Stomach (tissue), 19 donors: ENCODE measurements around the gene TXLNG. TPM values are rescaled to one million over a fixed set of nuclear protein-coding genes. Genes with fewer than 3 reads are reported as not detected.

Experiments
- DNase-seq, 2 donors: peaks; one replicate each; pipeline versions ENCODE4 v3.0.0 to v3.0.0-alpha.2; 2013 to 2019
- H3K27ac ChIP-seq, 5 donors: fragments of 200-600 bp in 4 of 5; sonication (generic) in 4 of 5; one replicate each; pipeline ENCODE4 v1.5.1; 2013 to 2019; ENCODE audit warnings: mild to moderate bottlenecking in 1 of 5, moderate library complexity in 1 of 5
- H3K27me3 ChIP-seq, 3 donors: fragments of 200-600 bp; sonication (generic); one replicate each; pipeline ENCODE4 v1.5.1; 2017 to 2019; ENCODE audit warnings: mixed run types in 1 of 3
- H3K36me3 ChIP-seq, 4 donors: fragments of 200-600 bp; sonication (generic); 1 replicate in 3 of 4; 2 replicates in 1 of 4; pipeline ENCODE4 v1.5.1; 2016 to 2019
- H3K4me1 ChIP-seq, 4 donors: fragments of 200-600 bp; sonication (generic); one replicate each; pipeline ENCODE4 v1.5.1; 2016 to 2019
- H3K4me3 ChIP-seq, 4 donors: fragments of 200-600 bp; sonication (generic) in 3 of 4; one replicate each; pipeline ENCODE4 v1.5.1; 2016 to 2019; ENCODE audit warnings: mild to moderate bottlenecking in 1 of 4
- H3K9me3 ChIP-seq, 4 donors: fragments of 200-600 bp; sonication (generic); one replicate each; pipeline ENCODE4 v1.5.1; 2016 to 2019
- CTCF ChIP-seq, 7 experiments: fragments of 450-650 bp in 4 of 7; fragments of 200-600 bp in 3 of 7; sonication (generic) in 3 of 7; IDR thresholded peaks; one replicate each; pipeline ENCODE4 v1.5.1; 2016 to 2019; ENCODE audit warnings: antibody characterized with exemption in 7 of 7, control low read depth in 2 of 7, mild to moderate bottlenecking in 1 of 7
- EP300 ChIP-seq: sonication (generic); formaldehyde crosslinking; IDR thresholded peaks from one replicate; pipeline ENCODE4 v1.6.1; 2017; ENCODE audit warnings: antibody characterized with exemption
- POLR2A ChIP-seq, 4 donors: fragments of 450-650 bp; IDR thresholded peaks; one replicate each; pipeline ENCODE4 v1.6.1; 2016; ENCODE audit warnings: antibody characterized with exemption in 4 of 4, control low read depth in 2 of 4, mild to moderate bottlenecking in 1 of 4, moderate library complexity in 1 of 4
- POLR2AphosphoS5 ChIP-seq, 3 donors: sonication (generic); formaldehyde crosslinking; IDR thresholded peaks; one replicate each; pipeline ENCODE4 v1.6.1; 2016; ENCODE audit warnings: antibody characterized with exemption in 3 of 3
- WGBS, 5 donors: extraction: QIAGEN DNeasy Blood & Tissue Kit in 3 of 5; methylation state at CpG; one replicate each; pipeline versions ENCODE4 v1.1.5 to v1.1.7; 2013 to 2018; 5-methylcytosine and 5-hydroxymethylcytosine counted together
- intact Hi-C: fragments of 100-400 bp; cut with DNase I; formaldehyde crosslinking; loops from one replicate; pipeline ENCODE4 v1.15.1; 2023; ENCODE audit warnings: low total_unique reads
- long read RNA-seq, 10 donors: transcript quantifications; one replicate each; lab custom pipeline, GENCODE V29; 2026
- polyA plus RNA-seq, 3 donors: library from polyadenylated mRNA; stranded (reverse); fragments of 200-250 nt; gene quantifications; one replicate each; pipeline ENCODE4 v1.2.3, GENCODE V29; 2013
- total RNA-seq, 5 donors: library from RNA; depleted of rRNA; stranded (reverse); fragments of >200 nt; gene quantifications; one replicate each; pipeline versions ENCODE4 v1.1.0 to v1.2.3, GENCODE V29; 2014 to 2016
- donor health status: healthy with polysubstance abuse.
- donor health status: Bipolar disorder and iron deficiency.
- donor health status: healthy.

Gene TXLNG
- 10 to 100 TPM in 4 of 5 donors, 1 to 10 TPM in 1; 8.7 to 25.7 (median 11.4) TPM for total RNA-seq
- 1 to 10 TPM; 4.6 to 8.9 (median 7.0) TPM for polyA plus RNA-seq
- long read RNA-seq, donor 1 = 0 reads
- long read RNA-seq, donor 2 = 0 reads
- long read RNA-seq, donor 3, partial matches to known transcripts = 5 of 5 reads
- long read RNA-seq, donor 3, other reads (novel, unspliced or antisense) = 0 of 5 reads
- long read RNA-seq, donor 4 = 0 reads
- long read RNA-seq, donor 5, partial matches to known transcripts = 5 of 5 reads
- long read RNA-seq, donor 5, other reads (novel, unspliced or antisense) = 0 of 5 reads
- long read RNA-seq, donor 6, full-length matches to known transcripts = 1 of 349 reads
- long read RNA-seq, donor 6, partial matches to known transcripts = 257 of 349 reads
- long read RNA-seq, donor 6, other reads (novel, unspliced or antisense) = 91 of 349 reads
- long read RNA-seq, donor 7, full-length matches to known transcripts = 1 of 1 reads
- long read RNA-seq, donor 7, partial matches to known transcripts = 0 of 1 reads
- long read RNA-seq, donor 7, other reads (novel, unspliced or antisense) = 0 of 1 reads
- long read RNA-seq, donor 8, full-length matches to known transcripts = 1 of 144 reads
- long read RNA-seq, donor 8, partial matches to known transcripts = 99 of 144 reads
- long read RNA-seq, donor 8, other reads (novel, unspliced or antisense) = 44 of 144 reads
- long read RNA-seq, donor 9, full-length matches to known transcripts = 1 of 184 reads
- long read RNA-seq, donor 9, partial matches to known transcripts = 114 of 184 reads
- long read RNA-seq, donor 9, other reads (novel, unspliced or antisense) = 69 of 184 reads
- long read RNA-seq, donor 10 = 0 reads

GRCh38 chrX:16786139-16786790 lies at the start of gene TXLNG:
Gene TXLNG (plus strand): TSS chrX:16786466. CDS start chrX:16786488, 22 bp downstream.
- DNase-seq = peak; percentile 99 to 100
- intact Hi-C loops = loop anchor here (10.0 kb wide), 1 partner anchor 71 kb away; the partner anchor contains the start of genes CTPS2 and SYAP1
- Histone ChIP-seq H3K4me1 (peaks cover 0 to 38% (median 17%) of the 10 kb centered on the region in 4 donors), H3K36me3 (peaks cover 0 to 6% (median 3%) of the 10 kb centered on the region in 4 donors), H3K4me3 (peak within 1 kb of the TSS; percentile 71 to 95 (median 82)), H3K9me3 (no peaks in the 10 kb centered on the region), H3K27ac (peak within 1 kb of the TSS; percentile 87 to 93 (median 91)), H3K27me3 (no peaks in the 10 kb centered on the region)
- TF ChIP-seq EP300 (no peak), POLR2AphosphoS5 (IDR thresholded peaks at IDR 0.05) (peak; percentile 53 to 94 (median 92)), POLR2A (IDR thresholded peaks at IDR 0.05) (peak in 1 of 4 donors; percentile 57)
- WGBS, 5 donors = 0 to 1% (median 0%) methylated on average over 4 to 49 of the region's 59 CpGs

GRCh38 chrX:16737024-16737423 lies 49.2 kb upstream of the TXLNG start:
- intact Hi-C loops = no loop called here
- TF ChIP-seq POLR2AphosphoS5 (IDR thresholded peaks at IDR 0.05) = no peak
- TF ChIP-seq CTCF (IDR thresholded peaks at IDR 0.05) = no peak
- no peak for TF ChIP-seq EP300
- TF ChIP-seq POLR2A (IDR thresholded peaks at IDR 0.05) = no peak
- H3K4me1 ChIP-seq = no peaks in the 10 kb centered on the region
- DNase-seq = no peak
- peaks cover 0 to 63% (median 58%) of the 10 kb centered on the region in 4 donors for H3K36me3 ChIP-seq
- no peaks in the 10 kb centered on the region for H3K27me3 ChIP-seq
- H3K9me3 ChIP-seq = no peaks in the 10 kb centered on the region
- 74 to 95% (median 92%) methylated on average over 4 to 5 of the region's 5 CpGs for WGBS, 5 donors
- no peak overlapping the region for H3K27ac ChIP-seq
- H3K4me3 ChIP-seq = no peak overlapping the region

- 57 to 77% (median 68%) methylated on average over 6 of the region's 6 CpGs for WGBS, 5 donors
- TF ChIP-seq EP300 (no peak), POLR2A (IDR thresholded peaks at IDR 0.05) (no peak), CTCF (IDR thresholded peaks at IDR 0.05) (no peak), POLR2AphosphoS5 (IDR thresholded peaks at IDR 0.05) (no peak)
- Histone ChIP-seq H3K9me3 (no peaks in the 10 kb centered on the region), H3K4me1 (no peaks in the 10 kb centered on the region), H3K27ac (no peak overlapping the region), H3K4me3 (no peak overlapping the region), H3K36me3 (peaks cover 12 to 89% (median 83%) of the 10 kb centered on the region in 4 donors), H3K27me3 (no peaks in the 10 kb centered on the region)
- DNase-seq = no peak
- intact Hi-C loops = no loop called here
These were observed 46.7 kb upstream of the TXLNG start for GRCh38 chrX:16739574-16739973.

GRCh38 chrX:16743604-16744325 lies 42.5 kb upstream of the TXLNG start:
- WGBS, 5 donors = 91 to 96% (median 93%) methylated on average over 12 of the region's 12 CpGs
- H3K36me3 ChIP-seq = peaks cover 12 to 93% (median 87%) of the 10 kb centered on the region in 4 donors
- no peaks in the 10 kb centered on the region for H3K27me3 ChIP-seq
- H3K27ac ChIP-seq = no peak overlapping the region
- intact Hi-C loops = no loop called here
- TF ChIP-seq POLR2AphosphoS5 (IDR thresholded peaks at IDR 0.05) (no peak), CTCF (IDR thresholded peaks at IDR 0.05) (no peak), POLR2A (IDR thresholded peaks at IDR 0.05) (no peak), EP300 (no peak)
- H3K4me3 ChIP-seq = no peak overlapping the region
- no peaks in the 10 kb centered on the region for H3K4me1 ChIP-seq
- H3K9me3 ChIP-seq = no peaks in the 10 kb centered on the region
- DNase-seq = no peak
